Activated CD4-positive, alpha-beta T cell treated with anti-CD3 and anti-CD28 coated beads for 24 hours (primary cell): ENCODE results near the gene HARS1.
"Not testable (repeated sequence)": the region's sequence is repeated elsewhere in the genome, so short reads cannot be mapped to it uniquely, and the experiment has no call there.

ENCODE experiments used
- DNase-seq, 2 donors: peaks; one replicate each; pipeline ENCODE4 v3.0.0-alpha.2; 2020; ENCODE audit warnings: low read depth in 2 of 2

HARS1 gene, protein sequence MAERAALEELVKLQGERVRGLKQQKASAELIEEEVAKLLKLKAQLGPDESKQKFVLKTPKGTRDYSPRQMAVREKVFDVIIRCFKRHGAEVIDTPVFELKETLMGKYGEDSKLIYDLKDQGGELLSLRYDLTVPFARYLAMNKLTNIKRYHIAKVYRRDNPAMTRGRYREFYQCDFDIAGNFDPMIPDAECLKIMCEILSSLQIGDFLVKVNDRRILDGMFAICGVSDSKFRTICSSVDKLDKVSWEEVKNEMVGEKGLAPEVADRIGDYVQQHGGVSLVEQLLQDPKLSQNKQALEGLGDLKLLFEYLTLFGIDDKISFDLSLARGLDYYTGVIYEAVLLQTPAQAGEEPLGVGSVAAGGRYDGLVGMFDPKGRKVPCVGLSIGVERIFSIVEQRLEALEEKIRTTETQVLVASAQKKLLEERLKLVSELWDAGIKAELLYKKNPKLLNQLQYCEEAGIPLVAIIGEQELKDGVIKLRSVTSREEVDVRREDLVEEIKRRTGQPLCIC

DNA sequence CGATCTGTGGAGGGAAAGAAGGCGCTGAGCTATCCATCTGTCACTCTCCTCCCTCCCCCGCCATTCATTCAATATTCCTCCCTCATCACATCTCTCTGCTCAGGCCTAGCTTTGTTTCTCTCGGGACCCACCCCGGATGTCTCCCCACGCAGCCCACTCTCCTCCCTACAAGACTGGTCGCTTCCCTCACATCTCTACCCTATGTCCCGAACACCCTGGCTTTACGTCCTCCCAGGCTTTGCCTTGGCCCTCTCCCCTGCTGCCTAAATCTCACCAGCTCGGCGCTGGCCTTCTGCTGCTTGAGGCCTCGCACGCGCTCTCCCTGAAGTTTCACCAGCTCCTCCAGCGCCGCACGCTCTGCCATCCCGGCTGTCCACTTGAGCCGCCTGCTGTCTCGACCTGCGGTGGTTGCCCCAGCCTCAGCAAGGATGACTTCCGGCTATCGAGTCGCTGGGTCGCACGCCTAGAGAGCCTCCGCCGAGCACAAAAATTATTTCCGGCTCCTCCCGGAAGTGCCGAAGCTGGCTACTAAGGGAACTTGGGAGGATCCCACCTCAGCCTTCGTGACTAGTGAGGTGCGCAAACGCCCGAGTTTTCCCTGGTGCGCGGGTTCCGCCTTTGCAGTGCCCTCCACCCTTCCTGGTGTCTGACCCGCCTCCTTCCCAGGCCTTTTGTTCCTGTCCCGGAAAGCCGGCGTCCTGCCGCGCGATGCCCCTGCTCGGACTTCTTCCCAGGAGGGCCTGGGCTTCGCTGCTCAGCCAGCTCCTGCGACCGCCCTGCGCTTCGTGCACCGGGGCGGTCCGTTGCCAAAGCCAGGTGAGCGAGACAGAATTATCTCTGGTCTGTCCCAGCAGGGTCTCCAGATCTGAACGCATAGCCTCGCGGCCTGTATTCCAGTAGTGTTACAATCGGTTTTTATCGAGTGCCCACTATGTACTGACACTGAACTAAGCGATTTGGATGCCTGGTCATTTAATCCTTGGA, at the start of gene HARS1, which contains the start of gene HARS2:
Gene HARS1 (minus strand): TSS at position 430 of the 984 bp plus-strand sequence. CDS start 66 bp downstream, at position 364.
Gene HARS2 (plus strand): TSS at position 515 of the 984 bp plus-strand sequence. CDS start 194 bp downstream, at position 709.
- peak; percentile 75 to 77 for DNase-seq

DNA sequence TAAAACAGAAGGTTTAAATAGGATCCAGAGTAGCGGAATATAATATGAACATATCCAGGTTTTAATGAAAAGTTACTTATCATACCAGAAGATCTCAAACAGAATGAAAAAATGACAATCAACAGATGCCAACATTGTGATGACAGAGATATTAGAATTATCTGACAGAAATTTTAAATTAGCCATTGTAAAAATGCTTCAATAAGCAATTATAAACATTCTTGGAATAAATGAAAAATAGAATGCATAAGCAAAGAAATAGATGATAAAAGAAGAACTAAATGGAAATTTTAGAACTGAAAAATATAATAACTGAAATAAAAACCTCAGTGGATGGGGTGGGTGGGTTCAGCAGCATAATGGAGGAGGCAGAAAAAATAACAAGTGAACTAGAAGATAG, 46.3 kb upstream of the HARS1 start:
- no peak for DNase-seq

DNA sequence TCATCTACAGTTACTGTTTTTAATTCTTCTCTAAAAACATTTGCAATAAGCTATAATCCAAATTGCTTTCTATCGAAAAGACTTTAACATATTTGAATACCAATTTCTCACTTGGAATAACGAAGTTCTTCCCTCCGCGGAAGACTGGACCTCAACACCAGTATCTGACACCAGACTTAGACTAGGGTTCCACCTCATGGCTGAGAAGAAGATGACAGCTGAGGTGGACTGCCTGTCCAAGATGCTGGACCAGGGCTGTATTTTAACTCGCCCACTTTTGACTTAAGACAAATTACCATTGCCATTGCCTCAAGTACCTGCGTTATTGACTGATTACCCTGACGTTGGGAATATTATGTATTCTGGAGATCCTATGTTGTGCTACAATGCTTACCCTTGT, 43.2 kb upstream of the HARS1 start:
- DNase-seq: no peak

DNA sequence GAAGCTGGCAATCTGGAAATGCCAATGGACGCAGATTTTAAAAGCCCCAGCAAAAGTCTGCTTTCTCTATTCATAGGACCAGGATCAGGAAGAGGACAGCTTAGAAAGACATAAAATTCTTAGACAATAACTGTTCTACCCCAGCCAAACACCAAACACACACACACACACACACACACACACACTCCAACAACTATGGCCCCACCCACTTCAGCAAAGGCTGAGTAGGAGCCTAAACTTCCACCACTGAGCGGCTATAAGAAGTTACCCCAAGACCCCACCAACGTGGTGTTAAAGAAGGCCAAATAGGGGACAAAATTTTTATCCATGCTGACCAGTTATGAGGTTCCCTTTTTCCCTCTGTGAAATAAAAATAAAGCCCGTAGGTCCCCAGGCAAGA, 41.9 kb upstream of the HARS1 start:
- no peak for DNase-seq

DNA sequence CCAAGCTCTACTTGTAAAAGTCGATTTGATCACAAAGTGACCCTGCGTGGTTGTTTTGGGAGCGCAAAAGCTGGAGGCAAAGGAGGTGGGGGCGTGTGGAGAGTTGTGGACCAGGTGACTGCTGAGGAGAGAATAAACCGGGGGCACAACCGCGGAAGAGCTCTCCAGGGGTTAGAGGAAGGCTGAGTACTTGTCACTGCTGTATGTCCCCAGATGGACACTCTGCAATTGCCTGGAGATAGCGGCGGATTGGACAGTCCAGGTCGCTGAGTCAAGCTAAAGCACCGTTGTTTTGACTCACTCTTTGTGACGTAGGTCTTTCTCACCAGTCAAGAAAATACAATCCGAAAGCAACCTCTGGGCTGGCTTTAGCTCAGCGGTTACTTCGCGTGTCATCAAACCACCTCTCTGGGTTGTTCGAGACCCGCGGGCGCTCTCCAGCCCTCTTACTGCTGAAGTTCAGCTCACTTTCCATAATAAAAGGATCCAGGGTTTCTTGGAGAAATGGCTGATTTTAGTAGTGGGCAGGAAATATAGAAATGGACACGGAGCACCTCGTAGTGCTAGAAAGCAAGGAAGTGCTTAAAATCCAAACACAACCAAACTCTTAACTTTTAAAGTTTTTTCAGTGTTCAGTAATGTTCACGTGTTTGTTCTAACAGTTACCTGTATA, 34.8 kb upstream of the HARS1 start:
- peak; percentile 65 to 70 for DNase-seq

DNA sequence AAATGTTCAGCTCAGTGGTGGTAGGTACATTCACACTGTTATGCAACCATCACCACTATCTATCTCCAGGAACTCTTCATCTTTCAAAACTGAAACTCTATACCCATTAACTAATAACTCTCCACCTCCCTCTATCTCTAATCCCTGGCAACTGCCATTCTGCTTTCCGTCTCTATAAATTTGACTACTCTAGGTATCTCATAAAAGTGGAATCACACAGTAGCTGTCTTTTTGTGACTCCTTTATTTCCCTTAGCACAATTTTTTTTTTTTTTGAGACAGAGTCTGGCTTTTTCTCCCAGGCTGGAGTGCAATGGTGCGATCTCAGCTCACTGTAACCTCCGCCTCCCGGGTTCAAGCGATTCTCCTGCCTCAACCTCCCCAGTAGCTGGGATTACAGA, 30.2 kb upstream of the HARS1 start:
- DNase-seq: not testable (repeated sequence)

DNA sequence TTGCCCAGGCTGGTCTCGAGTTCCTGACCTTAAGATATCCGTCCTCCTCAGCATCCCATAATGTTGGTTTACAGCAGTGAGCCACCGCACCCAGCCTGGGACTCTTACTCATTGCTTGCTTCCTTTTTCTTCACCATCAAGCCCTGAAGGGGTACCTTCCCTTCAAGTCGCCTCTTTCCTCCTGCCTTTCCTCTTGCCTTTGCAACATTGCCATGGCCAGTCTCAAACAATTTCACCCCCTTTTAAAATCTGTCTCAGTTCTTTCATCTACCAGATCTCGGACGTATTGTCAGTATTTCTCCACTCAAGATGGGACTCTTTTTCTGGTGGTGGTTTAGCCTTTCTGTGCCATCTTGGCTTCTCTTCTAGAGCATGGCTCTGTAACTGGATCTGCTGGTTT, 29.6 kb upstream of the HARS1 start:
- DNase-seq: not testable (repeated sequence)

DNA sequence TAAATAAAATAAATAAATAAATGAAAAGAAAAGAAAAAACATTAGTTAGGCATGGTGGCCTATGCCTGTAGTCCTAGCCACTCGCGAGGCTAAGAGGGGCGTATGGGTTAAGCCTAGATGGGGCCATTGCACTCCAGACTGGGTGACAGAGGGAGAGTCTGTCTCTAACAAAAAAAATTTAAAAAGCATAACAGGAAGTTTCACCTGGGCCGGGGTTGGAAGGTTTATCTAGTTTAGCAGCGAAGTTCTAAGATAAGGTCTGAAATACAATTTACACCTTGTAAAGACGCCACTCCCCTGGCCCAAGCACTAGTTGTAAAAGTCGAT, 27.1 kb upstream of the HARS1 start:
- DNase-seq: no peak

DNA sequence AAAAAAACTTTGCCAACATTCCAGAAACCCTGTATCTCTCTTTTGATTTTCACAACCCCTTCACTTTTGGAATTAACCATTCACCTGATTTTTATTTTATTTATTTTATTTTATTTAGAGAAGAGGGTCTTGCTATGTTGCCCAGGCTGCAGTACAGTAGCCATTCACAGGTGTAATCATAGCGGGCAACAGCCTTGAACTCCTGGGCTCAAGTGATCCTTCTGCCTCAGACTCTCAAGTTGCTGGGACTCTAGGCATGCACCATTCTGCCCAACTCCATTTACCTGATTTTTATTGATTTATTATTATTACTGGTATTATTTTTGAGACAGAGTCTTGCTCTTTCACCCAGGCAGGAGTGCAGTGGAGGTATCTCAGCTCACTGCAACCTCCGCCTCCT, 25.1 kb upstream of the HARS1 start:
- not testable (repeated sequence) for DNase-seq

DNA sequence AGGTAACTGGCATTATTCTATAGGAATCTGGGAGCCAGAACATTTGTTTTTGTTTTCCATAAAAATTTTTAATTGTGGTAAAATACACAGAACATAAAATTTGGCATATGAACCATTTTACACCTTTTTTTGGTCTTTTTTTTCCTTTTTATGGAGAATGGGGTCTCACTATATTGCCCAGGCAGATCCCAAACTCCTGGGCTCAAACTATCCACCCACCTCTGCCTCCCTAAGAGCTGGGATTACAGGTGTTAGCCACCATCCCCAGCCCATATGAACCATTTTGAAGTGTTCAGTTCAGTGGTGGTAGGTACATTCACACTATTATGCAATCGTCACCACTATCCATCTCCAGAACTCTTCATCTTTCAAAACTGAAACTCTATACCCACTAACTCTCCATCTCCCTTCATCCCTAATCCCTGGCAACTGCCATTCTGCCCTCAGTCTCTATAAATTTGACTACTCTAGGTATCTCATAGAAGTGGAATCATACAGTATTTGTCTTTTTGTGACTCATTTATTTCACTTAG, 22.5 kb upstream of the HARS1 start:
- no peak for DNase-seq

DNA sequence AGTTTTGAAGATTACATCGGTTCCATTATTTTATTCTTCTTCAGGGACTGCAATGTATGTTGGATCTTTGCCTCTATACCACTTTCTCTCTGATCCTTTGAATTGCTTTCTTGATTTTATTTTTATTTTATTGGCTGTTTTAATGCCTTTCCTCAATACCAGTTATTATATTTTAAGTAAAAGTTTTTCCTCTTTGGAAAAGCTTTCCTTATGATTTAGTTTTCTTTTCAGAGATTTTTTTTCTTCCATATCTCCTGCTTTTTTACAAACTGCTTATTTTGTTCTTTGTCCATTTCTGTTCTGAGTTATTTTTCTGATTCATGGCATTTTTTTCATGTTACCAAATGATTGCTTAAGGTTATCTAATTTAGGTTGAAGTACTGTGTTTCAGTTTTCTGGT, 20.6 kb upstream of the HARS1 start:
- DNase-seq: no peak

DNA sequence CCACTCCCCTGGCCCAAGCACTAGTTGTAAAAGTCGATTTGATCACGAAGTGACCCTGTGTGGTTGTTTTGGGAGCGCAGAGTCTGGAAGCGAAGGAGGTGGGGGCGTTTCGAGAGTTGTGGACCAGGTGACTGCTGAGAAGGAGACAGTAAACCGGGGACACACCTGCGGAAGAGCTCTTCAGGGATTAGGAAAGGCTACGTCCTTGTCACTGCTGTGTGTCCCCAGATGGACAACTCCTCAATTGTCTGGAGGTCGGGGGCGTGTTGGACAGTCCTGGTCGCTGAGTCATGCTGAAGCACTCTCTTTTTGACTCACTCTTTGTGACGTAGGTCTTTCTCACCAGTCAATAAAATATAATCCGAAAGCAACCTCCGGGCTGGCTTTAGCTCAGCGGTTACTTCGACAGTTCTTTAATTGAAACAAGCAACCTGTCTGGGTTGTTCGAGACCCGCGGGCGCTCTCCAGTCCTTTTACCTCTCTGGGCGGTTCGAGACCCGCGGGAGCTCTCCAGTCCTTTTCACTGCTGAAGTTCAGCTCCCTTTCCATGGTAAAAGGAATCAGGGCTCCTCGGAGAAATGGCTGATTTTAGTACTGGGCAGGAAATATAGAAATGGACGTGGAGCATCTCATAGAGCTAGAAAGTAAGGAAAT, 19.9 kb upstream of the HARS1 start:
- DNase-seq: peak; percentile 79 to 86

DNA sequence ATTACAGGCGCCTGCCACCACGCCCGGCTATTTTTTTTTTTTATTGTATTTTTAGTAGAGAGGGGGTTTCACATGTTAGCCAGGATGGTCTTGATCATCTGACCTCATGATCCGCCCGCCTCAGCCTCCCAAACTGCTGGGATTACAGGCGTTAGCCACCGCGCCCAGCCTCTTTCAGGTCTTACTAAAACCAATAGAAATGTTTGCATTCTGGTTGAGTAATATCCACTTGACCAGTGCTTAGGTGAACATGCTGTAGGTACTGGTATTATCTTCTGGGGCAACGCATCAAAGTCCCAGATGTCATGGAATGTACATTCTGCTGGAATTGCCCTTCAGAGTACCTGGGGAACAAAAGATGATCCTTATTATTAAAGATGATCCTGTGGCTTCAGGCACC, 17.6 kb upstream of the HARS1 start:
- DNase-seq: not testable (repeated sequence)

DNA sequence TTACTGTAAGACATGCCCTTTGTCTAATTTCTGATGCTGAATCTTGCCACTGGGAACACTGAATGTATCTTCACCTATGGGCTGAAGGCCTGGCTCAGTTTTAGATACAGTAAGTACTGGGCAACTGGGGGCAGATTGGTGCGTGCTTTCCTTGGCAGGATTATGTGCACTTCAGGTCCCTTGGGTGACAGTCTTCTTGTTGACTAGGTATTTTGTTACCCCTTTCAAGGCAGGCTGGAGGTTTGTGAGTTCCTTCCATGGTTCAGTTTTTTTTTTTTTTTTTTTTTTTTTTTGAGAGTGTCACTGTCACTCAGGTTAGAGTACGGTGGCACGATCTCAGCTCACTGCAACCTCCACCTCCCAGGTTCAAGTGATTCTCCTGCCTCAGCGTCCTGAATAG, 16.6 kb upstream of the HARS1 start:
- DNase-seq: no peak

DNA sequence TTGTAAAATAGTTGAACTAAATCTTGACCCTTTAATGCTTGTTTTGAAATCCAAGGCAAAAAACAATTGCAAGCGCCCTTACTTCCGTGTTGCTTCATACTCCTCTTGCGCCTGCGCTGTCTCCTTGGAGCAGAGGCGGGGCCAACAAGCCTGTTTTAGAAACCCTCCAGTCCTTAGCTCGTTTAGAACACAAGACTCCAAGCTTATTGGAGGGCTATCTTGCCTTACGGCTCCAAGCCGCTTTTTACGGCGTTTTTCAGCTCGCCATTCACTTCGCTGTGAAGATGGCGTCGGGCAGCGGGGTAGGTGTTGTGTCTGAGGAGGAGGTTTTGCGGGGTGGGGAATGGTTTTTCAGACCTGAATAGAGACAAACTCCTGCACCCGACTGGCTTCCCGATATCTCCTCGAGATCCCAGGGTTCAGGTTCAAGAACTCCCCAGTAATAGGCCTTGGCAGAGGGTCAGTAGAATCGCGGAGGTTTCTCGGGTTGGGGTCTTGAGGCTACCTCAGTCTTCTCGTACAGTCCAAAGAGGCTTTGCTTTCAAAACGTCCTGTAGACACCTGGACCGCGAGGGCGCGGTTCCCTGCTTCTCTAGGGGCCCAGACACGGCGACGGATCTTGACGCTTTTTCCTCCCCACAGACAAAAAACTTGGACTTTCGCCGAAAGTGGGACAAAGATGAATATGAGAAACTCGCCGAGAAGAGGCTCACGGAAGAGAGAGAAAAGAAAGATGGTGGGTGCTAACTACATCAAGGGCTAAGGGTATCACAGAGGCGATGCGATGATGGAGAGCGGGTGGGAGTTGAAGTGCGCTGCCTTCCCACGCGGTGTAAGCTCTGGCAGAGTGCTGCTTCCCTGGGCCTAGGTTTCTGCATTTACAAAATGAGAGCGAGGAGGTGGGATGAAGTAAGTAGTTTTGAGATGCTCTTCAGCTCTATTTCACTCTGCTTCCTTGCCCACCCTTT, 9.3 kb upstream of the HARS1 start, which contains the start of gene ZMAT2:
Gene ZMAT2 (plus strand): TSS at position 271 of the 968 bp plus-strand sequence. CDS start 14 bp downstream, at position 285.
- peak; percentile 79 to 87 for DNase-seq

DNA sequence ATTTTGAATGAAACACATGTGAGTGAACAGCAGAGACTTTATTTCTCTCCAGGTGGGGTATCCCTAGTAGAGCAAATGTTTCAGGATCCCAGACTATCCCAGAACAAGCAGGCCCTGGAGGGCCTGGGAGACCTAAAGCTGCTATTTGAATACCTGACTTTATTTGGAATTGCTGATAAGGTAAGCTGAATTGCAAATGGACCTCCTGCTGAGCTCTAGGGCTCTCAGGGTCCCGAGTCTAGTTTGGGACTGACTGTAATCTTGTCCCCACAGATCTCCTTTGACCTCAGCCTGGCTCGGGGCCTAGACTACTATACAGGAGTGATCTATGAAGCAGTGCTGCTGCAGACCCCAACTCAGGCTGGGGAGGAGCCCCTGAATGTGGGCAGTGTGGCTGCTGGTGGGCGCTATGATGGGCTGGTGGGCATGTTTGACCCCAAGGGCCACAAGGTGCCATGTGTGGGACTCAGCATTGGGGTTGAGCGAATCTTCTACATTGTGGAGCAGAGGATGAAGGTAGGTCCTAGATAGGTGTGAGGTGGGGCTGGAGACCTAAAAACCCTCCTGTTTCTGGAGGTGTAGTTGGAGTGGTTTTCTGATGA, 5.8 kb upstream of the HARS1 start:
- DNase-seq: no peak

DNA sequence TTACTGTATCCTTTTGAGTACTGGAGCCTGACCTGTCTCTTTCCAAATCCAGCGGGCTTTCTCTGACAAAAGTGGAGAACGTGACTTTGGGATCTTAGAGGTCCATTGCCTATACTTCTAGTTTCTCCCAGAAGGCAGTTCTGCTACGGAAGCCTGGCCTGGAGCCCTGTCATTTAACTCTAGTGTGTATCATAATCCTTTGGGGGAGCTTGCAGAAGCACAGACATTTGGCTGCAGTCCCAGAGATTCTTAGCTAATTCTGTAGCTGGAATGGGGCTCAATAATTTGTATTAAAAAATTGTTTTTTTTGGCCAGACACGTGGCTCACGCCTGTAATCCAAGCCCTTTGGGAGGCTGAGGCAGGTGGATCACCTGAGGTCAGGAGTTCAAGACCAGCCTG, 3.1 kb upstream of the HARS1 start:
- no peak for DNase-seq

DNA sequence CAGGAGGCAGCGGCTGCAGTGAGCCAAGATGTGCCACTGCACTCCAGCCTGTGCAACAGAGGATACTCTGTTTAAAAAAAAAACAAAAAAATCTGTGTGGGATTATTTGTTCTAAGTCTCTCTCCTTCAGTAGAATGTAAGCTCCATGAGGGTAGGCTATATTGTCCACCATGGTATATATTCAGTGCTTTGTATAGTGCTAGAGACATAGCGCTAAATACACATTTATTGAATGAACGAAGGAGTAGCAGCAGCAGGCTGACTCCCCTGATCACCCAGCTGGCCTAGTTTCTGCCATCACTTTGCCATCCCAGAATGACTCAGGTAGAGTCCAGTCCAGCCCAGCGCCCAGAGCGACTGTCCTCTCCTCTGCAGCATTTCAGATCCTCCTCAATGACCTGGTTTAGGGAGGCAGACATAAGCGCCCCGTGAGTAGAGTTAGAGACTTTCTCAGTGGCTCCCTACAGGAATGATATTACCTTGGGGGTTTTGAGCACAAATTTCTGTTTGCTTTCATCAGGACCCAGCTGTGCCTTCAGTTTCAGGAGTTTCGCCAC, 716 bp downstream of the HARS1 start:
- no peak for DNase-seq

DNA sequence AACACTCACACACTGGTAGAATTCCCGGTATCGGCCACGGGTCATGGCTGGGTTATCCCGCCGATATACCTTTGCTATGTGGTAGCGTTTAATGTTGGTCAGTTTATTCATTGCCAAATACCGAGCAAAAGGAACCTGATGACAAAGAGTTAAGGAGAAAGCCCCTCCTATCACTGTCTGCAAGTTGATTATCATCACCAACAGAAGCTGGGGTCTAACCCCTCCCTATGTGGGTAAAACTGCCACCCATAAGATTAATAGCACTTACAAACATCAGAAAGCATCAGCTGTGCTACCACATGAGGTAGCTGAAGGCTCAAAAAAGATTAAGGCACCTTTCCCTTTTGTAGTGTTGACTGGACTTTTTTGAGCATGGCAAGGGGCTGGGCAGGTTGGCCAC, 12.2 kb downstream of the HARS1 start:
- no peak for DNase-seq
